ENCODE data around the gene OR51E2.

DNA sequence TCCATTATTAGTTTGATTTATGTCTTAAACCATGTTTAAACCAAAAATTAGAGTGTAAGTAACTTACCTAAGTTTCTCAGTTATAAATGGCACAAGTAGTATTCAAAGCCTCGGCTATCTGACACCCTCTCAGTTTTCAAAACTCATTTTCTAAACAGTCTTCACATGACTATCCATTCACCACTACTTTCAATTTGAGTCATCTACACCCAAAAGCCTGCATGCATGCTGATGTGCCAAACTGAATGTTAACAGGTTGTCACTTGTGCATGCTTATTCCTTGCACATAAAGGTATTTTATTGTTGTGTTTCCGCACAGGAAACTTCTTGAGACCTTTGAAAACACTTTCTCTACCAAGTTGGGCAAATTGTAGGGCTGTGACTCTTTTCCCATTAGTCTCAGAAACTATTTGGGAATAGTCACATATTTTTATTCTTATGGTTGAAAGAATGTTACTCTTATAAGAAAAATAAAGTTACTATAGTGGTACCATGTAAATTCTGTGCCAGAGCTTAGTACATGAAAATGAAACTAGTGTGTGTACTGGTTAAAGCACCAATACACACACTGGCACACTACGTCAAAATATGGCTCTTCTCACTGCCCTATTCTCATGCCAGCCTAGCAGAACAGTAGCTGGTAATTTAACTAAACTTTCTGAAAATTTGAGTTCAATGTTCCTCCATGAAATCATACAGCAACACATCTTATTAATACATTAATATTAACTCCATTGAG is 2.2 kb upstream of the OR51E2 start:
- TF ChIP-seq, protein P1, sequence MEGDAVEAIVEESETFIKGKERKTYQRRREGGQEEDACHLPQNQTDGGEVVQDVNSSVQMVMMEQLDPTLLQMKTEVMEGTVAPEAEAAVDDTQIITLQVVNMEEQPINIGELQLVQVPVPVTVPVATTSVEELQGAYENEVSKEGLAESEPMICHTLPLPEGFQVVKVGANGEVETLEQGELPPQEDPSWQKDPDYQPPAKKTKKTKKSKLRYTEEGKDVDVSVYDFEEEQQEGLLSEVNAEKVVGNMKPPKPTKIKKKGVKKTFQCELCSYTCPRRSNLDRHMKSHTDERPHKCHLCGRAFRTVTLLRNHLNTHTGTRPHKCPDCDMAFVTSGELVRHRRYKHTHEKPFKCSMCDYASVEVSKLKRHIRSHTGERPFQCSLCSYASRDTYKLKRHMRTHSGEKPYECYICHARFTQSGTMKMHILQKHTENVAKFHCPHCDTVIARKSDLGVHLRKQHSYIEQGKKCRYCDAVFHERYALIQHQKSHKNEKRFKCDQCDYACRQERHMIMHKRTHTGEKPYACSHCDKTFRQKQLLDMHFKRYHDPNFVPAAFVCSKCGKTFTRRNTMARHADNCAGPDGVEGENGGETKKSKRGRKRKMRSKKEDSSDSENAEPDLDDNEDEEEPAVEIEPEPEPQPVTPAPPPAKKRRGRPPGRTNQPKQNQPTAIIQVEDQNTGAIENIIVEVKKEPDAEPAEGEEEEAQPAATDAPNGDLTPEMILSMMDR (IDR thresholded peaks at IDR 0.05), result no peak
- no peak for TF ChIP-seq POLR2AphosphoS5 (IDR thresholded peaks at IDR 0.05)

Data from breast epithelium (tissue), 3 donors.